HCT116 (cell line): ENCODE results near the gene RUNDC1. TPM values are rescaled to one million over a fixed set of nuclear protein-coding genes. Genes with fewer than 3 reads are reported as not detected.

Experiments
- ATAC-seq: fragments of 200-7000 bp; cut with Tn5 transposase; 2 replicates; pipeline ENCODE4 v1.9.1; 2020; ENCODE audit warnings: mild to moderate bottlenecking, moderate library complexity
- BruUV-seq: library from RNA; stranded (reverse); fragments of 400-500 nt; replicated peaks from 2 replicates; lab custom pipeline; 2021; lab: Mats Ljungman, UMichigan
- CTCF ChIA-PET: fragments of 300-600 bp; sonication (Branson Sonifier 250); formaldehyde crosslinking; loops from one replicate; lab custom pipeline; 2021; ENCODE audit warnings: antibody characterized with exemption; lab: Charles Lee
- POLR2A ChIA-PET: fragments of 300-600, 350-600 bp; sonication (Branson Sonifier 250); formaldehyde crosslinking; loops from one replicate; lab custom pipeline; 2021; ENCODE audit warnings: antibody characterized with exemption; lab: Charles Lee
- RAD21 ChIA-PET, 2 experiments: fragments of 300-600 bp; sonication (Branson Sonifier 250); formaldehyde crosslinking; loops; one replicate each; lab custom pipeline; 2023; ENCODE audit warnings: low total read pairs in 2 of 2; ENCODE audit not compliant: uncharacterized antibody in 2 of 2, unreplicated experiment in 2 of 2, low non-redundant PET in 1 of 2; lab: Charles Lee
- DNase-seq: peaks from one replicate; pipeline ENCODE4 v3.0.0-alpha.2; 2010; ENCODE audit warnings: low read depth, low spot score
- H2AFZ ChIP-seq: fragments of 200-600 bp; shearing (Covaris generic), sonication (generic); 2 replicates; pipeline ENCODE4 v1.6.1; 2017; ENCODE audit warnings: low read depth, mixed run types, mixed read lengths, antibody characterized with exemption, low read length; ENCODE audit not compliant: poor library complexity, severe bottlenecking
- H3K27ac ChIP-seq: 2 replicates; pipeline ENCODE4 v1.5.1; 2012; ENCODE audit warnings: low read depth, low read length
- H3K27me3 ChIP-seq: fragments of 200-600 bp; sonication (generic); 2 replicates; pipeline ENCODE4 v1.6.1; 2016; ENCODE audit warnings: mixed run types, low read length, mixed read lengths; ENCODE audit not compliant: insufficient read depth
- H3K36me3 ChIP-seq, 2 experiments: fragments of 200-500 bp in 1 of 2; fragments of 200-600 bp in 1 of 2; sonication (Bioruptor generic) in 1 of 2; sonication (generic) in 1 of 2; 2 replicates each; pipeline versions ENCODE4 v1.5.1 to v1.6.1; 2014 to 2016; ENCODE audit warnings: low read length in 2 of 2, inconsistent platforms in 1 of 2, mixed read lengths in 1 of 2, mixed run types in 1 of 2; ENCODE audit not compliant: insufficient read depth in 2 of 2, control insufficient read depth in 1 of 2
- H3K4me1 ChIP-seq, 2 experiments: fragments of 200-600 bp in 1 of 2; sonication (generic) in 1 of 2; 2 replicates each; pipeline versions ENCODE4 v1.5.1 to v1.6.1; 2012 to 2017; ENCODE audit warnings: low read length in 2 of 2, inconsistent platforms in 1 of 2, mild to moderate bottlenecking in 1 of 2, mixed read lengths in 1 of 2, mixed run types in 1 of 2, moderate library complexity in 1 of 2; ENCODE audit not compliant: insufficient read depth in 2 of 2, control insufficient read depth in 1 of 2
- H3K4me2 ChIP-seq: fragments of 200-600 bp; sonication (generic); 2 replicates; pipeline ENCODE4 v1.6.1; 2017; ENCODE audit warnings: mixed run types, low read length, mixed read lengths
- H3K4me3 ChIP-seq, 2 experiments: fragments of 200-600 bp in 1 of 2; sonication (generic) in 1 of 2; replicated peaks in 1 of 2; 2 replicates each; pipeline ENCODE4 v1.5.1; 2011 to 2016; ENCODE audit warnings: low read length in 2 of 2, control low read depth in 1 of 2, low read depth in 1 of 2, mild to moderate bottlenecking in 1 of 2, mixed read lengths in 1 of 2, mixed run types in 1 of 2
- H3K79me2 ChIP-seq: fragments of 200-600 bp; sonication (generic); 2 replicates; pipeline ENCODE4 v1.6.1; 2017; ENCODE audit warnings: mild to moderate bottlenecking, mixed run types, low read length, moderate library complexity, mixed read lengths; ENCODE audit not compliant: insufficient read depth
- H3K9ac ChIP-seq: fragments of 200-600 bp; sonication (generic); 2 replicates; pipeline ENCODE4 v1.6.1; 2016; ENCODE audit warnings: low read length, mixed read lengths
- H3K9me2 ChIP-seq: fragments of 200-600 bp; sonication (generic), shearing (Covaris generic); 2 replicates; pipeline ENCODE4 v1.6.1; 2017; ENCODE audit warnings: mixed run types, mild to moderate bottlenecking, moderate library complexity; ENCODE audit not compliant: insufficient read depth
- H3K9me3 ChIP-seq, 2 experiments: fragments of 200-500 bp in 1 of 2; fragments of 200-600 bp in 1 of 2; sonication (Bioruptor generic) in 1 of 2; sonication (generic) in 1 of 2; 2 replicates each; pipeline ENCODE4 v1.6.1; 2014 to 2017; ENCODE audit warnings: low read length in 2 of 2, mixed read lengths in 2 of 2, inconsistent platforms in 1 of 2, low read depth in 1 of 2, mild to moderate bottlenecking in 1 of 2, mixed run types in 1 of 2, moderate library complexity in 1 of 2; ENCODE audit not compliant: control insufficient read depth in 1 of 2, insufficient read depth in 1 of 2
- H4K20me1 ChIP-seq: fragments of 200-600 bp; sonication (generic), shearing (Covaris generic); 2 replicates; pipeline ENCODE4 v1.6.1; 2017; ENCODE audit warnings: mixed run types, mild to moderate bottlenecking, moderate library complexity; ENCODE audit not compliant: insufficient read depth
- EGR1 ChIP-seq: IDR thresholded peaks from 2 replicates; pipeline ENCODE4 v1.6.1; 2012; ENCODE audit warnings: low read depth
- ELF1 ChIP-seq: IDR thresholded peaks from 2 replicates; pipeline ENCODE4 v1.6.1; 2012; ENCODE audit warnings: low read depth, borderline replicate concordance
- EZH2 ChIP-seq: fragments of 200-600 bp; sonication (generic); IDR thresholded peaks from 2 replicates; pipeline ENCODE4 v1.6.1; 2017; ENCODE audit warnings: antibody characterized with exemption, mixed run types
- FOSL1 ChIP-seq: IDR thresholded peaks from 2 replicates; pipeline ENCODE4 v1.6.1; 2012; ENCODE audit warnings: low read depth
- JUND ChIP-seq: IDR thresholded peaks from 2 replicates; pipeline ENCODE4 v1.6.1; 2012
- POLR2A ChIP-seq: IDR thresholded peaks from 2 replicates; pipeline ENCODE4 v1.7.0; 2011; ENCODE audit warnings: borderline replicate concordance; ENCODE audit not compliant: insufficient read depth, insufficient read length; ENCODE audit errors: extremely low read depth
- POLR2AphosphoS5 ChIP-seq: IDR thresholded peaks from 2 replicates; pipeline ENCODE4 v1.6.1; 2011; ENCODE audit warnings: mild to moderate bottlenecking, low read depth, low read length, moderate library complexity
- RAD21 ChIP-seq: IDR thresholded peaks from 2 replicates; pipeline ENCODE4 v1.6.1; 2012; ENCODE audit warnings: low read depth, mild to moderate bottlenecking
- SIN3A ChIP-seq: IDR thresholded peaks from 2 replicates; pipeline ENCODE4 v1.6.1; 2012; ENCODE audit warnings: low read depth
- SP1 ChIP-seq: IDR thresholded peaks from 2 replicates; pipeline ENCODE4 v1.6.1; 2012; ENCODE audit warnings: low read depth
- SRF ChIP-seq: IDR thresholded peaks from 2 replicates; pipeline ENCODE4 v1.6.1; 2012; ENCODE audit warnings: low read depth
- TCF7L2 ChIP-seq: IDR thresholded peaks from 2 replicates; pipeline ENCODE4 v1.7.0; 2011; ENCODE audit warnings: borderline replicate concordance, inconsistent platforms; ENCODE audit not compliant: insufficient read depth, insufficient read length; ENCODE audit errors: extremely low read depth
- YY1 ChIP-seq: IDR thresholded peaks from 2 replicates; pipeline ENCODE4 v1.6.1; 2011; ENCODE audit warnings: low read length, low read depth, moderate library complexity, mild to moderate bottlenecking; ENCODE audit not compliant: insufficient replicate concordance; ENCODE audit errors: extremely low read depth
- ZFX ChIP-seq: fragments of 450-650 bp; IDR thresholded peaks from 2 replicates; pipeline ENCODE4 v1.6.1; 2017
- ZNF274 ChIP-seq: fragments of 200-500 bp; sonication (Bioruptor generic); IDR thresholded peaks from 2 replicates; pipeline ENCODE4 v1.6.1; 2014; ENCODE audit warnings: mild to moderate bottlenecking, low read depth, low read length, inconsistent platforms
- intact Hi-C: fragments of 100-400 bp; cut with micrococcal nuclease; formaldehyde crosslinking; loops from 2 replicates; pipeline ENCODE4 v1.10.0; 2022
- total RNA-seq: library from RNA; stranded (reverse); gene quantifications from one replicate; pipeline ENCODE4 v1.2.1, GENCODE V29; 2021; ENCODE audit not compliant: unreplicated experiment
- TF ChIP-seq, protein P1 (sequence below), 3 experiments: fragments of 200-600 bp in 1 of 3; sonication (generic) in 1 of 3; IDR thresholded peaks in 2 of 3; conservative IDR thresholded peaks in 1 of 3; 2 replicates each; pipeline ENCODE4 v1.5.1; 2012 to 2017; ENCODE audit warnings: low read depth in 2 of 3, low read length in 2 of 3, antibody characterized with exemption in 1 of 3, borderline replicate concordance in 1 of 3, control low read depth in 1 of 3, mild to moderate bottlenecking in 1 of 3, mixed read lengths in 1 of 3, mixed run types in 1 of 3, moderate library complexity in 1 of 3; ENCODE audit not compliant: insufficient read depth in 1 of 3
- TF ChIP-seq, protein P2 (sequence below): IDR thresholded peaks from 2 replicates; pipeline ENCODE4 v1.6.1; 2011; ENCODE audit warnings: mild to moderate bottlenecking, low read length, moderate library complexity; ENCODE audit not compliant: insufficient replicate concordance; ENCODE audit errors: extremely low read depth
- TF ChIP-seq, protein P3 (sequence below): IDR thresholded peaks from 2 replicates; pipeline ENCODE4 v1.6.1; 2012

The RUNDC1 gene
- total RNA-seq, 1 experiment from 2014 or later = 13.0 TPM

DNA sequence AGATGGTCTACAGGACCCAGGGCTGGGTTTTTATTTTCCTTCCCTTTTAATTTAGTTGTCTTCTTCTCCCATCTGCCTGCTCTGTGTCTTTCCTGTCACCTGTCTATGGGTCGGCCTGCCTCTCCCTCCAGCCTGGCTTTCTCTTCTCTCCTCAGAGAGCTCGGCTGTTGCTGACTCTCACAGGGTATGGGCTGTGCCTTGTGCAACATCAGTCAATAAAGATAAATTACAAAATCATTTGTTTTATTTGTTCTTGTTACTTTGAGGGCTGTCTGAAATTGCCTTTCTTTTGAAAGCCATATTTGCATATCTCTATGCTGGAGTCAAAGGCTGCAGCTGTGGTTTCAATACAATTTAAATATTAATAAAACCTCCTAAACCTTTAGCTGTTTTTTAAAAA is 60.3 kb downstream of the RUNDC1 start:
- intact Hi-C loops = no loop called here

DNA sequence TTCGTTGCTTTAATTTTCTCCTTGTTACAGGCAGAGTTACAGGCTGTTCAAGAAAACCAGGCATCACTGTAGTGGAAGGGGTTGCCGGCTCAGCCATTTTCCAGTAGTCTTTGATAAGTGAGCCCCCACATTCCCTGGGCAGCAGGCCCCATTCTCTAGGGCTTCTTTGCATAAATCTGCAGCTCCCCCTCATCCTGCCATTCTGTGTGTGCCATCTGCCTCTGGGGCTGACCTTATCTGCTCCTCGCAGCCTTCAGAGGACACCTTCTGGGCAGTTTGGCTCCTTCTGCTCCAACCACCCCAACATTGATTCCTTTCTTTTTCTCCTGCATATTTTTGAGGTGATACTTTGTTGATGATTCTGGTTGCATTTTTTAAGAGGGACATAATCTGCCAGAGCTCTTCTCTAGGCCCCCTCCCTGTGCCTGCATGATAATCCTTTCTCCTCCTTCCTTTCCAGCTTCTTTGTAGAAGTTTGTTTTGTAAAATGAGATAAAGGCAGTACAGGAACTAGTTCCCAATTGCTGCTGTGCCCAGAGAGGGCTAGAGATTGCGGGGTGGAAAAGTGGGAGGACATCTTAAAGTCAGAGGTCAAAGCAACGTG is 61.8 kb downstream of the RUNDC1 start:
- Histone ChIP-seq H3K4me3 (no peak overlapping the region), H2AFZ (no peak overlapping the region), H4K20me1 (no peaks in the 10 kb centered on the region), H3K9me3 (no peaks in the 10 kb centered on the region), H3K27ac (no peak overlapping the region), H3K9ac (no peak overlapping the region), H3K4me1 (no peaks in the 10 kb centered on the region), H3K79me2 (no peaks in the 10 kb centered on the region), H3K4me2 (no peak overlapping the region), H3K9me2 (no peaks in the 10 kb centered on the region), H3K27me3 (no peaks in the 10 kb centered on the region), H3K36me3 (peaks cover 2 to 5% of the 10 kb centered on the region in 2 experiments; a peak in 3 of 4 replicates)
- ATAC-seq (no peak), DNase-seq (no peak)
- intact Hi-C loops = no loop called here
- ChIA-PET RAD21 (no interaction called here), CTCF (no interaction called here), POLR2A (no interaction called here)
- no TSS peak for BruUV-seq
- TF ChIP-seq ELF1 (no peak), SIN3A (no peak), TCF7L2 (no peak), SRF (no peak), POLR2A (no peak), ZFX (no peak), YY1 (no peak), EZH2 (no peak), FOSL1 (no peak), ZNF274 (no peak), JUND (no peak), EGR1 (no peak), RAD21 (no peak), POLR2AphosphoS5 (no peak), SP1 (no peak)
- TF ChIP-seq, protein P1, sequence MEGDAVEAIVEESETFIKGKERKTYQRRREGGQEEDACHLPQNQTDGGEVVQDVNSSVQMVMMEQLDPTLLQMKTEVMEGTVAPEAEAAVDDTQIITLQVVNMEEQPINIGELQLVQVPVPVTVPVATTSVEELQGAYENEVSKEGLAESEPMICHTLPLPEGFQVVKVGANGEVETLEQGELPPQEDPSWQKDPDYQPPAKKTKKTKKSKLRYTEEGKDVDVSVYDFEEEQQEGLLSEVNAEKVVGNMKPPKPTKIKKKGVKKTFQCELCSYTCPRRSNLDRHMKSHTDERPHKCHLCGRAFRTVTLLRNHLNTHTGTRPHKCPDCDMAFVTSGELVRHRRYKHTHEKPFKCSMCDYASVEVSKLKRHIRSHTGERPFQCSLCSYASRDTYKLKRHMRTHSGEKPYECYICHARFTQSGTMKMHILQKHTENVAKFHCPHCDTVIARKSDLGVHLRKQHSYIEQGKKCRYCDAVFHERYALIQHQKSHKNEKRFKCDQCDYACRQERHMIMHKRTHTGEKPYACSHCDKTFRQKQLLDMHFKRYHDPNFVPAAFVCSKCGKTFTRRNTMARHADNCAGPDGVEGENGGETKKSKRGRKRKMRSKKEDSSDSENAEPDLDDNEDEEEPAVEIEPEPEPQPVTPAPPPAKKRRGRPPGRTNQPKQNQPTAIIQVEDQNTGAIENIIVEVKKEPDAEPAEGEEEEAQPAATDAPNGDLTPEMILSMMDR (IDR thresholded peaks at IDR 0.05 in 2 of 3, conservative IDR thresholded peaks at IDR 0.05 in 1 of 3; ENCODE audit: borderline replicate concordance in 1 of 3, insufficient read depth in 1 of 3, low read depth in 2 of 3, low read length in 2 of 3) = no peak
- TF ChIP-seq, protein P2, sequence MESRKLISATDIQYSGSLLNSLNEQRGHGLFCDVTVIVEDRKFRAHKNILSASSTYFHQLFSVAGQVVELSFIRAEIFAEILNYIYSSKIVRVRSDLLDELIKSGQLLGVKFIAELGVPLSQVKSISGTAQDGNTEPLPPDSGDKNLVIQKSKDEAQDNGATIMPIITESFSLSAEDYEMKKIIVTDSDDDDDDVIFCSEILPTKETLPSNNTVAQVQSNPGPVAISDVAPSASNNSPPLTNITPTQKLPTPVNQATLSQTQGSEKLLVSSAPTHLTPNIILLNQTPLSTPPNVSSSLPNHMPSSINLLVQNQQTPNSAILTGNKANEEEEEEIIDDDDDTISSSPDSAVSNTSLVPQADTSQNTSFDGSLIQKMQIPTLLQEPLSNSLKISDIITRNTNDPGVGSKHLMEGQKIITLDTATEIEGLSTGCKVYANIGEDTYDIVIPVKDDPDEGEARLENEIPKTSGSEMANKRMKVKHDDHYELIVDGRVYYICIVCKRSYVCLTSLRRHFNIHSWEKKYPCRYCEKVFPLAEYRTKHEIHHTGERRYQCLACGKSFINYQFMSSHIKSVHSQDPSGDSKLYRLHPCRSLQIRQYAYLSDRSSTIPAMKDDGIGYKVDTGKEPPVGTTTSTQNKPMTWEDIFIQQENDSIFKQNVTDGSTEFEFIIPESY = no peak
- TF ChIP-seq, protein P3, sequence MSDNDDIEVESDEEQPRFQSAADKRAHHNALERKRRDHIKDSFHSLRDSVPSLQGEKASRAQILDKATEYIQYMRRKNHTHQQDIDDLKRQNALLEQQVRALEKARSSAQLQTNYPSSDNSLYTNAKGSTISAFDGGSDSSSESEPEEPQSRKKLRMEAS = no peak

More for the DNA sequence above, 60.3 kb downstream of the RUNDC1 start:
- Histone ChIP-seq H3K9me2 (no peaks in the 10 kb centered on the region), H2AFZ (no peak overlapping the region), H3K4me2 (no peak overlapping the region), H3K27ac (no peak overlapping the region), H3K36me3 (peaks cover 2 to 5% of the 10 kb centered on the region in 2 experiments; a peak in 3 of 4 replicates), H3K4me1 (no peaks in the 10 kb centered on the region), H3K4me3 (no peak overlapping the region), H3K79me2 (no peaks in the 10 kb centered on the region), H4K20me1 (no peaks in the 10 kb centered on the region), H3K9me3 (no peaks in the 10 kb centered on the region), H3K9ac (no peak overlapping the region), H3K27me3 (no peaks in the 10 kb centered on the region)
- TF ChIP-seq ZNF274 = no peak
- ChIA-PET POLR2A (no interaction called here), RAD21 (no interaction called here), CTCF (no interaction called here)
- DNase-seq (no peak), ATAC-seq (no peak)
- no TSS peak for BruUV-seq
